GDM1 (cell line): ENCODE results near the gene CYP4F11.
"Not testable (repeated sequence)": the region's sequence is repeated elsewhere in the genome, so short reads cannot be mapped to it uniquely, and the experiment has no call there.

Experiments
- DNase-seq: peaks from one replicate; lab custom pipeline; 2025; lab: John Stamatoyannopoulos, UW

CYP4F11 gene

GRCh38 chr19:15923702-15924101, 10.6 kb downstream of the CYP4F11 start:
- no peak for DNase-seq

- DNase-seq, result no peak
Observed at GRCh38 chr19:15922021-15922420, 12.3 kb downstream of the CYP4F11 start.

- no peak for DNase-seq
Observed at GRCh38 chr19:15919243-15919642, 15.1 kb downstream of the CYP4F11 start.

- DNase-seq, result no peak
Observed at GRCh38 chr19:15915109-15915508, 19.2 kb downstream of the CYP4F11 start.

DNA sequence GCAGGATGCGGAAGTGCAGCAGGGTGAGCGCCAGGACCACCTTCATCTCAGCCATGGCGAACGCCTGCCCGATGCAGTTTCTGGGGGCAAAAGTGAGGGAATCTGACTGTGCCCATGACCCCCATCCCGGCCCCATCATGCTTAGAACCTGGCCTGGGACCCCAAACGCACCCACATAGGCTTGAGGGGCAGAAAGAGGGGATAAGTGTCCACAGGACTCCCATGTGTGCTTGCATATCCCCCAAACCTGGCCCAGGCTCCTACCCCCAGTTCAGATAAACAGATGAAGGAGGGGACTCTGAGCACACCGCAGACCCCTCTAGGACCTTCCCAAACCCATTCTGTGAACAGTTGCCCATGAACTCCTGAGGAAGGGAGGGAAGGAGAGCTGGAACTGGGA, 20.5 kb downstream of the CYP4F11 start:
- DNase-seq, result no peak

DNA sequence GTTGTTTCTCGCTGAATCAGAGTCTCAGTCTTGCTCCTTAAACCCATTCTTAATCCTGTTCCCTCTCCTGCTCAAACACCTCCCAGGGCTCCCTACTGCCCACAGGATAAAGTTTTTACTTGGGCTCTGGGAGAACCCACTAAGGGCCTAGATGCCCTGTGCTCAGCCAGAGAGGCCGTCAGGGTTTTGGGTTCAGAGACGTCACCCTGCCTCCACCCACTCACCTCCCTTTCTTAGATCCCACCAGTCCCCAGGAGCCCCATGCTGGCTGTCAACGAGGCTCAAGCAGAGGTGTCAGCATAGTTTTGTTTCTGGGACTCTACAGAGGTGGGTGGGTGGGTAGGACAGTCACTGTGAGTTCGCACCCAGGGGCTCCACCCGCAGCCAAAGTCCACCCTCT, 20.9 kb downstream of the CYP4F11 start:
- DNase-seq, result no peak

DNA sequence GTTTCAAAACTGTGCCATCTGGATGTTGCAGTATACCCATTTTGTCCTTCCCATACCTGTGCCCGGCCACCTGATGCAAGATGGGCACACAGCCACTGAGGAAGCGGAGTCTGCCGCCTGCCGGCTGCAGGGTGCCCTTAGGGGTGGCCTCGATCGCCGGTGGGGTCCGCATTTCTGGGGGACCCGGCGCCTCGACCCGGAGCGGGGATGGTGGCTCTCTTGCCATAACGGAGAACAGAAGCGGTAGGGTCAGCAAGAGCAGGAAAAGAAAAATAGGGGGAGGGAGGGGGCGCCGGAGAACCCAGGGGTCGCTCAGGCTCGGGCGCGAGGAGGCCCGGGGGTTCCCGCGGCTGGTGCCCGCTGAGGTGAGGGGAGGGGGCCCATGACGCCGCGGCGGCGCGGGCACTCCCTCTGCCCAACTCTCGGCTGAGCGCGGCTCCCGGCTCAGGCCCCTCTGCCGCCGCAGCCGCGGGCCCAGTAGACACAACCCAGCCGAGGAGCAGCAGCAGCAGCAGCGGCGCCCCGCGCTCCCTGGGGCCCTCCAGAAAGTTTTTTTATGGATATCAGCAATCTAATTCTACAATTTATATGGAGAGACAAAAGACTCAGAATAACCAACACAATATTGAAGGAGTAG, 22.6 kb downstream of the CYP4F11 start:
- DNase-seq, result no peak

DNA sequence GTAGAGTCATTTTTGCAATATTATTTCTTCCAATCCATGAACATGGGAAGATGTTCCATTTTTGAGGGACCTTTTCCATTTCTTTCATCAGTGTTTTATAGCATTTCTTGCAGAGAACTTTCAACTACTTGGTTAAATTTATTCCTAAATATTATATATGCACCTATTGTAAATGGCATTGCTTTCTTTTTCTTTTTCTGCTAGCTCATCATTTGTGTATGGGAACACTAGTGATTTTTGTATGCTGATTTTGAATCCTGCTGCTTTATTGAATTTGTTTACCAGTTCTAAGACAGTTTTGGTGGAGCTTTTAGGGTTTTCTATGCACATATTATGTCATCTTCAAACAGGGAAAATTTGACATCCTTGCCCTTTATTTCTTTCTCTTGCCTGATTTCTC, 29.3 kb downstream of the CYP4F11 start:
- DNase-seq, result no peak

DNA sequence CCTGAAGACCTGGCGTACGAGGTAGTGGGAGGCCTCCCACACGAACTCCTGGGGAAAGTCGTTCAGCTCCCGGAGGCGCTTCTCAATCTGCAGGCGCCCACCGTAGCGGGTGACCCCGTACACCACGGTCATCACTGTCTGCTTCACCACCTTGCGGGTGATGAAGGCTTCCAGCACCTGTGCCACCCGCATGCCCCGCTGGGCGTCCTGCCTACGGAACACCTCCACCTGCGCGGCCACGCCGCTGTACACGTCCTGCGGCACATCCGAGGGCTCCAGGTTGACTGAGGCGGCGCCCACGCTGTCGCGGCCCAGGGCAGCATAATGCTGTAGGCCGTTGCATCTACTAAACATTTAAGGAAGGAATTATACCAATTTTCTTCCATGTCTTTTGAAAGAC, 31.4 kb downstream of the CYP4F11 start:
- not testable (repeated sequence) for DNase-seq

GRCh38 chr19:15902254-15902653, 32.1 kb downstream of the CYP4F11 start:
- DNase-seq, result no peak

DNA sequence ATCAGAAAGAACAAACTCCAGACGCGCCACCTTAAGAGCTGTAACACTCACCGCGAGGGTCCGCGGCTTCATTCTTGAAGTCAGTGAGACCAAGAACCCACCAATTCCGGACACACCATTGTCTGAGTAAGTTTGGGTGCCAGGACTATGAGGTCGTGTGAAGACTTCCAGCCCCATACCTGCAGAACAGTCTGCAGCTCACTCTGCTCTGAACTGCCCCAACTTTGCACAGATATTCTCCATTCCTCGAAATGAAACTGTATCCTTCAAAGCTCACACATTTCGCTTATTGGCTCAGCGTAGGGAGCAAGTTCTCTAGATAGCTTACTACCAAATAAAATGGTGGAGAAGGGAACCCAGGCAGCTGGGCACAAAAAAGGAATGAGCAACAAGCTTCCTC, 33.8 kb downstream of the CYP4F11 start:
- DNase-seq, result no peak

- not testable (repeated sequence) for DNase-seq
Observed at GRCh38 chr19:15900032-15900431, 34.3 kb downstream of the CYP4F11 start.

DNA sequence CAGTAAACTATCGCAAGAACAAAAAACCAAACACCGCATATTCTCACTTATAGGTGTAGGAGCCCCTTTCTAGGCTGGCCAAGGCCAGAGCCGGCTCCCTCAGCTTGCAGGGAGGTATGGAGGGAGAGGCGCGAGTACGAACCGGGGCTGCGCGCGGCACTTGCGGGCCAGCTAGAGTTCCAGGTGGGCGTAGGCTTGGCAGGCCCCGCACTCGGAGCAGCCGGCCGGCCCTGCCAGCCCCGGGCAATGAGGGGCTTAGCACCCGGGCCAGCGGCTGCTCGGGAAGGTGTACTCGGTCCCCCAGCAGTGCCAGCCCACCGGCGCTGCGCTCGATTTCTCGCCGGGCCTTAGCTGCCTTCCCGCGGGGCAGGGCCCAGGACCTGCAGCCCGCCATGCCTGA, 34.8 kb downstream of the CYP4F11 start:
- DNase-seq, result not testable (repeated sequence)

- DNase-seq, result no peak
Observed at GRCh38 chr19:15897738-15898276, 36.5 kb downstream of the CYP4F11 start, which contains the start of gene CYP4F2. CYP4F2 (minus strand) TSS chr19:15898074; CDS start chr19:15897611, 463 bp downstream.

- DNase-seq, result no peak
Observed at GRCh38 chr19:15897026-15897737, 37.1 kb downstream of the CYP4F11 start.

DNA sequence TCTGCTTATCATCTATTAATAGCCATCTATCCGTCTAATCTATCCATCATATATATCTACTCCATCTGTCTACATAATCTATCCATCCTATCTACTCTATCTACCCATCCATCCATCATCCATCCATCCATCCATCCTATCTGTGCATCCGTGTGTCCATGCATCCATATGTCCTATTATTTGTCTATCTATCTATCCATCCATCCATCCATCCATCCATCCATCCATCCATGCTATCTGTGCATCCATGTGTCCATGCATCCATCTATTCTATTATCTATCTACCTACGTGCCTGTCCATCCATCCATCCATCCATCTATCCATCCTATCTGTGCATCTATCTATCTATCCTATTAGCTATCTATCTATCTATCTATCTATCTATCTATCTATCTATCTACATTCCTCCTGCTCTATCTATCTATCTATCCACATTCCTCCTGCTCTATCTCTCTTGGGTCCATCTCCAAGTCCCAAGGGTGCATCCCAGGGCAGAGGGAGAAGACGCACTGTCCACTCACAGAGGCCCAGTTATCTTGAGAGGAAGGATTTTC, 38.4 kb downstream of the CYP4F11 start:
- no peak for DNase-seq

DNA sequence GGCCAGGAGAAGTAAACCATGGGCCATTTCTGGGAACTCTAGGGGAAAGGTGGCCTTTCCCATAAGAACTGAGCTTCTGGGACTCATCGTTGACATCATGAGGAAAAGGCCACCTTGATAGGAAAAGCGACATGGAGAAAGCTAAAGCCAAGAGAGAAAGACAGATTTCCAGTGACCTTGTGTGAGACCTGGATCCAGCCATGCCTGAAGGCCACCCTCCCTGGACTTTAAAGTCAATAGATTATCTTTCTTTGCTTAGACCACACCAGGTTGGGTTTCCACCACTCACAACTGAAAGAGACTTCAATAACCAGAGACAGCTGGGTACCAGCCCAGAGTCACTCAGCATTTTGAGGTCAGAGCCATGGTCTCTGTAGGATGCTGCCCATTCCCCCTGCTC, 40.0 kb downstream of the CYP4F11 start:
- no peak for DNase-seq

- no peak for DNase-seq
Observed at GRCh38 chr19:15893477-15893876, 40.9 kb downstream of the CYP4F11 start.

DNA sequence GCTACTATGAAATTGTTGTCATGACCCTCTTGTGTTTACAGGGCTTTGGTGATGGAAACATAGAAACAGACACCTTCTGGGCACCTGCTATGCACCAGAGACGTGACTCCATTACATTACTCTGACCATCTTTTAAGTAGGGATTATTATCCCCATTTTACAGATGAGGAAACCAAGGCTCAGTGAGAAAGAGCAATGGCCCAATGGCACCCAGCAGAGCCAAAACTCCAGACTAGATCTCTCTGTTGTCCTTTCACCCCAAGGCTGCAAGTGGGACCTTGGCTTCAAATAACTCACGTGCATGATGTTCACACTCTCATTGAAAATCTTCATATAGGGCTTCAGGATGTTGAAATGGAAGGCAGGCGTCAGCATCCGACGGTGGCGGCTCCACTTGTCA, 42.3 kb downstream of the CYP4F11 start:
- DNase-seq, result no peak

DNA sequence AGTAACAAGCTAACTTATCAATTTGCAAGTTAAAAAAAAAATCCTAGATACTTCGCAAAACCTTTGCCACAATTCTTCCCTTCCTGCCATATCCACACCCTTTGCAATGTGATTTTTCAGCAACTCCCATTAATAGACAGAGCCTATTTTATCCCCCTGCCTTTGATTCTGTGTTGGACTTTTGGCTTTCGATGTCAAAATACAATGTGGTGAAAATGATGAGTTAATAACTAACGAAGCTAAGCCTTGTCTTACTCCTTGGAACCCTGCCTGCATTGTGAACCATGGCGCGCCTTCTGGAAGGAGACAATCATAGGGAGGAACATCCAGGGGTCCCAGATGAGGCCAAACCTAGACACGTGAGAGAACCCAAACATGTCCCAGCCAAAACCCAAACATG, 42.9 kb downstream of the CYP4F11 start:
- DNase-seq, result no peak

DNA sequence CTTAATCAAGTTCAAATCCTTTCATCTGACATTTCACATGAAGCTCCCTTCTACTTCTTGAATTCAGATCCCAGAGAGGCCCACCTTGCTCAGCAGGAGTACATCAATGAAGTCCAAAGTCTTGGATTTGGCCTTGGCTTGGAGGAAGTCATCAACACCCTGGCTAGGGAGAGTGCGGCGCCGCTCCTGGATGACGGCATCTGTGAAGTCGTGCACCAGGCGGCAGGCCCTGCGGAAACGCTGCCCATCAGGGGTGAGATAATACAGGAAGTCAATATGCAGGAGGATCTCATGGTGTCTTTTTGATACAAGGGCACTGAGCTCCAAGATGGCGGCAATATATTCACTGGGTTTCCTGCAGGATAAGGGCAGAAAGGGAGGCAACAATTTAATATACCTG, 45.0 kb downstream of the CYP4F11 start:
- not testable (repeated sequence) for DNase-seq

DNA sequence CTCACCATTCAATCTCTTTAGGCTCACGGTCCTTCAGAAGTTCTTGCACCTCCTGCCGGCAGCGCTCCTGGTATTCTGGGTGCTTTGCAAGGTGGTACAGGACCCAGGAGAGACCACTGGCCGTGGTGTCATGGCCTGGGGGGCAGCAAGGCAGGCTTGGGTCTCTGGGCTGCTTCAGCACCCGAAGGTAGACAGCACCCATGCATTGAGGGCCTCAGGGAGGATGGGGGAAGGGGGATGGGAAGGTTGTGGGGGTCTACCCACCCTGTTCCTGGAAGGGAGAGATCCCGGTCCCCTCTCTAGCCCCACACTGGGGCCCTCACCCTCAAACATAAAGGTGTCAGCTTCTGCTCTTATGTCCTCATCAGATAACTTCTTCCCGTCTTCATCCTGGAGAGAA, 48.4 kb downstream of the CYP4F11 start:
- no peak for DNase-seq

DNA sequence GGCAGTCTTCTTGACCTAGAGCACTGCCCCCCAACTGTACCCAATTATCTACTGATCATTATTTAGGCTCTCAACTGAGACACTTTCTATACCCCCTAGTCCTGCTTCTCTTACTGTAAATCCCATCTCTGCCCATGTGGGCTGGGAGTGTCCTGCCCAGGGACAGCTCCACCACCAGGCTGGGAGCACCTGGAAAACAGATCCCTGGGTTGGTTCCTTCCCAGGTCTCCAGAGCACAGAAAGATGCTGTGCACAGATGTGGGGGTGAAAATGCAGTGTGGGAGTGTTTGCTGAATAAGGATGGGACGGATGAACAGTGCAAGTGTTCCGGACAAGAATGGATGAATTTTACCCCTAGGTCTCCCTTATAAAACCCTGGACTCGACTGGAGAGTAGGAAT, 49.2 kb downstream of the CYP4F11 start:
- no peak for DNase-seq
